Urinary bladder (tissue), 4 donors: Measurements from ENCODE around the gene CDR2. TPM values are rescaled to one million over a fixed set of nuclear protein-coding genes. Genes with fewer than 3 reads are reported as not detected.
A peak's percentile ranks its signal among the peaks of the same experiment; 100 is the strongest.

Source experiments
- DNase-seq: peaks from one replicate; pipeline ENCODE4 v3.0.0-alpha.2; 2015; ENCODE audit errors: extremely low spot score
- H3K27ac ChIP-seq: one replicate; pipeline ENCODE4 v1.5.1; 2013; ENCODE audit warnings: low read depth, mild to moderate bottlenecking, moderate library complexity
- H3K36me3 ChIP-seq: one replicate; pipeline ENCODE4 v1.6.1; 2013; ENCODE audit warnings: mild to moderate bottlenecking, moderate library complexity; ENCODE audit not compliant: insufficient read depth
- H3K4me1 ChIP-seq: one replicate; pipeline ENCODE4 v1.6.1; 2013; ENCODE audit warnings: mild to moderate bottlenecking, moderate library complexity; ENCODE audit not compliant: insufficient read depth
- H3K4me3 ChIP-seq: one replicate; pipeline ENCODE4 v1.5.1; 2013; ENCODE audit warnings: low read depth, low read length
- WGBS: extraction: QIAGEN DNeasy Blood & Tissue Kit; methylation state at CpG from one replicate; pipeline ENCODE4 v1.1.7; 2013; 5-methylcytosine and 5-hydroxymethylcytosine counted together
- polyA plus RNA-seq: library from polyadenylated mRNA; stranded (reverse); fragments of 200-250 nt; gene quantifications from one replicate; pipeline ENCODE4 v1.2.3, GENCODE V29; 2013
- total RNA-seq: library from RNA; depleted of rRNA; stranded (reverse); fragments of >200 nt; gene quantifications from one replicate; pipeline ENCODE4 v1.2.3, GENCODE V29; 2014
- donor health status: healthy with polysubstance abuse.
- donor health status: healthy.

Gene CDR2
- total and polyA plus RNA-seq, 2 donors = 22.9 to 48.6 TPM

DNA sequence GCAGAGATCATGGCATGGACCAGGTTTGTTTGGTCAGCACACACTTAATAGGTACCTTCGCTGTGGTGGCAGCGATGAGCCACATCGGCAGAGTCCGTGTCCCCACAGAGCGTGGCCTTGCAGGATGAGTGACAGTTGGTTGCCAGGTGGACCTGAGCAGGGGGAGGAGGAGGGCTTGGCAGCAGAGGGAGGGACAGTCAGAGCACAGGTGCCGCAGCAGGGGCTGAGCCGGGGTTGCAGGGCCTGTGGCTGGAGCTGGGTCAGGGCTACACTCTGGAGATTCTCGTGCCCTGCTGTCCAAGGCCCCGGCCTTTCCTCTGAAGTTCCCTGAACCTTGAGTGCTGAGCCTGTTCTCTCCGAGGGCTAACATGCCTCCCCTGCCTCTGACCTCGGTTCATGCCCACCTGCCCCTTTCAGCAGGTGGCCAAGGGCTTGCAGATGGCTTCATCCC, 52.4 kb downstream of the CDR2 start:
- no peaks in the 10 kb centered on the region for H3K4me1 ChIP-seq
- no peak overlapping the region for H3K4me3 ChIP-seq
- no peak overlapping the region for H3K27ac ChIP-seq
- no peak for DNase-seq
- 97% methylated on average over 11 of the region's 11 CpGs for WGBS
- H3K36me3 ChIP-seq = peaks cover 1% of the 10 kb centered on the region

DNA sequence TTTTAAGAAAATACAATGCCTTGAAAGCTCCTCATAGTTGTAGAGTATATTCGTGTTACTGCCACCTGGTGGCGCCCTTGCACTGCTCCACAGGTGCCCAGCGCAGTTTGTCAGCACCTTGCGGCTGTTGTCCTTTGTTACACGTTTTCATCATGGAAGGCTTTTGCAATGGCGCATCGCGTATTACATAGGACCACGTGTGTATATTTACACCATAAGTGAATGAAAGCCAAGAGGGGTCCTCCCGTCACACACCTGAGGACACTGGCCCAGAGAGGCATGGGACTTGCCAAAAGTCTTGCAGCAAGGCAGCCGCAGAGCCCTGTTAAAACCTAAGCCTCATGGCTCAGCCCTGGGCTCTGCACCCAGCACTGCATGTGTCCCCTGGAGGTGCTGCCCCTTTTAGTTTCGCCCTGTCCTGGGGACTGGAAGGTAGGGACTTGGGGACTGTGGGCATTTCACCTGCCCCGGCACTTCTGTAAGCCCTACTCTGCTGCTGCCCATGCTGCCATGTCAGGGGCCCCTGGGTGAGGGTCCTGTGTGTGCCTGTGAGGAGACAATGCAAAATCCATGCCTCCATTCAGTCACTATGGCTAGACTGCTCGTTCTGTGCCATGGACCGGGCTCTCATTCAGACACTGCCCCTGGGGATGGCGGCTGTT, 52.9 kb downstream of the CDR2 start:
- peak; percentile 10 for DNase-seq

DNA sequence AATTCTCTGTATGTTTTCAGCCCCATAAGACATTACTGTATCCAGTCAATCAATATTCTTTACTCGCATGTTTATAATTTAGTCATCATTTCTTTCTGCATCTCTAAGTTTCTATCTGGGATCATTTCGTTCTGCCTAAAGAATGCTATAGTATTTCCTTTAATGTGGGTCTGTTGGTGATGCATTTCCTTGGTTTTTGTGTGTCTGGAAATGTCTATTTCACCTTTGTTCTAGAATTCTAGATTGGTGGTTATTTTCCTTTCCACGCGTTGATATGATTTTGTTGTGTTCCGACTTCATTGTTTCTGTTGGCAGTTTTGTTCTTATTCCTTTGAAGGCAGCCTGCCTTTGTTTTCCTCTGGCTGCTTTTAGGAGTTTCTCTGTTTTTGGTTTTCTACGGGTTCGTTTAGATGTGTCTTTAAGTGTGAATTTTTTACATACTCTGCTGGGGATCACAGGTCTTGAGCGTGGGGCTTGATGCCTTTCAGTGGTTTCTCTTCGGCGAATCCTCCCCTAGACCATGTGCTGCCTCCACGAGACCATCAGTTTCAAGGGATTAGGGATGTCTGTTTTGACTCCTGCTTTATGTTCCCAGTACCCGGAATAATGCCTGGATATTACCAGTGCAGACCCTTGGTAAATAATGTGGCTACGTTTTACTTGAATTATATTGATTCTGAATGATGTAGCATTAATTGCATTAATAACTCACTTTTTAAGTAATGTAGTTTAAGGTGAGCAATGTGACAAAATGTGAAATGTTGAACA, 53.7 kb downstream of the CDR2 start:
- Histone ChIP-seq H3K27ac (no peak overlapping the region), H3K4me3 (no peak overlapping the region), H3K4me1 (no peaks in the 10 kb centered on the region), H3K36me3 (peaks cover 1% of the 10 kb centered on the region)
- no peak for DNase-seq
- WGBS = 73% methylated on average over 13 of the region's 13 CpGs

More for the DNA sequence above, 52.9 kb downstream of the CDR2 start:
- 46% methylated on average over 16 of the region's 16 CpGs for WGBS
- Histone ChIP-seq H3K4me3 (no peak overlapping the region), H3K27ac (no peak overlapping the region), H3K36me3 (peaks cover 1% of the 10 kb centered on the region), H3K4me1 (no peaks in the 10 kb centered on the region)

- H3K4me3 ChIP-seq = no peak overlapping the region
- no peak overlapping the region for H3K27ac ChIP-seq
- DNase-seq = no peak
- 86% methylated on average over 18 of the region's 18 CpGs for WGBS
- no peaks in the 10 kb centered on the region for H3K4me1 ChIP-seq
- peaks cover 1% of the 10 kb centered on the region for H3K36me3 ChIP-seq
Observed at GRCh38 chr16:22318690-22319358, 55.6 kb downstream of the CDR2 start.

GRCh38 chr16:22317625-22318024, 56.8 kb downstream of the CDR2 start:
- Histone ChIP-seq H3K4me3 (no peak overlapping the region), H3K27ac (no peak overlapping the region), H3K4me1 (no peaks in the 10 kb centered on the region), H3K36me3 (peaks cover 1% of the 10 kb centered on the region)
- no peak for DNase-seq
- 93% methylated on average over 6 of the region's 6 CpGs for WGBS

- Histone ChIP-seq H3K4me3 (no peak overlapping the region), H3K27ac (no peak overlapping the region), H3K36me3 (peaks cover 1% of the 10 kb centered on the region), H3K4me1 (no peaks in the 10 kb centered on the region)
- no peak for DNase-seq
- WGBS = 92% methylated on average over 17 of the region's 17 CpGs
Observed at GRCh38 chr16:22317001-22317530, 57.4 kb downstream of the CDR2 start.

DNA sequence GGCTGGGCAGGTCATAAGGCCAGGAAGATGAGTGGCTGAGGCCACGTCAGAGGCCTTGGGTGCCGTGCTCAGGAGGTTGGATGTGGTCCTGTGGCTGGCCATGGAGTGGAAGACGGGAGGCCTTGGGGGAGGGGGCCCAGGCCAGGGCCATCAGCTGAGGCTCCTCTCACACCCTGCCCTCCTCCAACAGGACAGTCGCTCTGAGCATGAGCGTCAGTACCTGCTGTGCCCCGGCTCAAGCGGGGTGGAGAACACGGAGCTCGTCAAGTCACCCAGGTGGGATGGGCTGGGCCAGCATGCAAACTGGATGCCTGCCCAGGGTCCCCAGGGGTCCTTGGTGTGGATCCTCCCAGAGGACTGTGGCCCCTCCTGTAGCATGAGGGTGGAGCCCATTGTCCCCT, 58.0 kb downstream of the CDR2 start:
- 87% methylated on average over 9 of the region's 9 CpGs for whole genome bisulfite sequencing
- Histone ChIP-seq H3K4me1 (no peaks in the 10 kb centered on the region), H3K27ac (no peak overlapping the region), H3K36me3 (peaks cover 1% of the 10 kb centered on the region), H3K4me3 (no peak overlapping the region)
- no peak for DNase-seq

DNA sequence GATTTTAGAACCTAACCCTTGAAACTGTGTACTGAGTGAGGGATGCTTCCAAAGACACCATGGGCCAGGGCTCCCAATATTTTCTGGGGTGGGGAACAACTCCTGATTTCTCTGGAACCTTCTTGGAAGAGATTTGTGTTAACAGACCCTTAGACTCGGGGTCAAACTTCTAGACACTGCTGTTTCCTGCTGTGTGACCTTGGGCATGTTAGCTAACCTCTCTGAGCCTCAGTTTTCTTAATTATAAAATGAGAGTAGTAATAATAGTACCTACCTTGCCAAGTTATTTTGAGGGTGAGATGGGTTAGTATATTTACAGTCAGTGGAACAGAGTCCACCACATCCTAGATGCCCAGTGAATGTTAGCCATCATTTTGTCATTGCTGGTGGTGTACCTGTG, 58.4 kb downstream of the CDR2 start:
- Histone ChIP-seq H3K4me1 (no peaks in the 10 kb centered on the region), H3K36me3 (peaks cover 1% of the 10 kb centered on the region), H3K27ac (no peak overlapping the region), H3K4me3 (no peak overlapping the region)
- 97% methylated on average over 1 of the region's 1 CpG for WGBS
- DNase-seq = no peak

- 73% methylated on average over 37 of the region's 37 CpGs for WGBS
- Histone ChIP-seq H3K27ac (no peak overlapping the region), H3K36me3 (peaks cover 1% of the 10 kb centered on the region), H3K4me1 (no peaks in the 10 kb centered on the region), H3K4me3 (no peak overlapping the region)
- DNase-seq = peak; percentile 49
Observed at GRCh38 chr16:22314661-22315626, 59.5 kb downstream of the CDR2 start.

GRCh38 chr16:22313876-22314470, 60.4 kb downstream of the CDR2 start:
- no peak for DNase-seq
- Histone ChIP-seq H3K4me1 (no peaks in the 10 kb centered on the region), H3K27ac (no peak overlapping the region), H3K4me3 (no peak overlapping the region), H3K36me3 (peaks cover 4% of the 10 kb centered on the region)
- 94% methylated on average over 10 of the region's 10 CpGs for WGBS

DNA sequence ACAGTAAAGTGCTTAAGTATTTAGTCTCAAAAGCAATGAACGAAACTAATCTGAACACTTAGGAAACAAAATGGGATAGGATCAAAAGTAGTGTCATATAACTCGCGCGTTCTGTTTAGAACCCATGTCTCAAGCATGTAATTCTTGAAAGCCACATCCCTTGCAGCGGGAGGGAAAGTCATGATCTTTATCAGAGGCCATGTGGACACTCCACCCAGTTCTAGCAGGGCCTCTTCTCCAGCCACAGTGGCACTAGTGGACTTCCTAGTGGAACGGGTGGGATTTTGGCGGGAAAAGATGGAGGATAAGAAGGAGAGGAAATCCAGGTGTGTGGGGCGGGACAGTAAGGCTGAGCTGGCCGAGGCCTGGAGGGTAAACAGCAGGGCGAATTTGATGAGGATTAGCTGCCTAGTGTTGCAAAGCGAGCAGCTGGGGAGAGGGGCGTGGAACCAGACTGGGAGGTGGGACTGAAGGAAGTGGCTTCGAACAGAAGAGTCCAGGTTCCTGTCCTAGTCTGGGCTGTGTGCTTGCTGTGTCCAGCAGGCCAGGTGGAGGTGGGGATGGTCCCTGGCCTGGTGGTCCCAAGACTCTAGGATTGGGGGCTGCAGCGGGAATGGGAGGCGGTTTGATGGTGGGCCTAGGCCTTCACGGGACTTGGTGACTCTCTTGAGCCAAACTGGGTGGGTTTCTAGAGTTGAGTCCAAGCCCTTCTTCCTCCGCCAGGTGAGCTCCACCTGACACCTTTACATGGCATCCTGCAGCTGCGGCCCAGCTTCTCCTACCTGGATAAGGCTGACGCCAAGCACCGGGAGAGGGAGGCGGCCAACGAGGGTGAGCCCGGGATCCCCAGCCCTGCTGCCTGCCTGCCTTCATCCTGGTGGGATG, 61.3 kb downstream of the CDR2 start:
- WGBS = 90% methylated on average over 23 of the region's 23 CpGs
- no peak for DNase-seq
- peaks cover 2% of the 10 kb centered on the region for H3K36me3 ChIP-seq
- no peaks in the 10 kb centered on the region for H3K4me1 ChIP-seq
- no peak overlapping the region for H3K4me3 ChIP-seq
- H3K27ac ChIP-seq = no peak overlapping the region

- 95% methylated on average over 4 of the region's 4 CpGs for WGBS
- H3K36me3 ChIP-seq = peaks cover 2% of the 10 kb centered on the region
Observed at GRCh38 chr16:22311520-22311919, 62.9 kb downstream of the CDR2 start.

More at GRCh38 chr16:22311520-22311919, 62.9 kb downstream of the CDR2 start:
- H3K4me1 ChIP-seq = no peaks in the 10 kb centered on the region
- H3K27ac ChIP-seq = no peak overlapping the region
- H3K4me3 ChIP-seq = no peak overlapping the region
- DNase-seq = no peak
